Measurements from ENCODE around the gene IL13. TPM values are rescaled to one million over a fixed set of nuclear protein-coding genes. Genes with fewer than 3 reads are reported as not detected.

Gene IL13
- total and polyA plus RNA-seq, 7 donors: 0.15 TPM; not detected in 6

GRCh38 chr5:132669455-132669820, 11.5 kb downstream of the IL13 start:
- Histone ChIP-seq H3K9me3 (no peaks in the 10 kb centered on the region), H3K4me3 (no peak overlapping the region), H3K27me3 (no peaks in the 10 kb centered on the region), H3K27ac (no peak overlapping the region), H3K36me3 (no peaks in the 10 kb centered on the region), H3K4me1 (peaks cover 0 to 6% (median 5%) of the 10 kb centered on the region in 4 donors)
- intact Hi-C loops (cut with DNase I): no loop called here
- no peak for DNase-seq
- TF ChIP-seq, protein P1, sequence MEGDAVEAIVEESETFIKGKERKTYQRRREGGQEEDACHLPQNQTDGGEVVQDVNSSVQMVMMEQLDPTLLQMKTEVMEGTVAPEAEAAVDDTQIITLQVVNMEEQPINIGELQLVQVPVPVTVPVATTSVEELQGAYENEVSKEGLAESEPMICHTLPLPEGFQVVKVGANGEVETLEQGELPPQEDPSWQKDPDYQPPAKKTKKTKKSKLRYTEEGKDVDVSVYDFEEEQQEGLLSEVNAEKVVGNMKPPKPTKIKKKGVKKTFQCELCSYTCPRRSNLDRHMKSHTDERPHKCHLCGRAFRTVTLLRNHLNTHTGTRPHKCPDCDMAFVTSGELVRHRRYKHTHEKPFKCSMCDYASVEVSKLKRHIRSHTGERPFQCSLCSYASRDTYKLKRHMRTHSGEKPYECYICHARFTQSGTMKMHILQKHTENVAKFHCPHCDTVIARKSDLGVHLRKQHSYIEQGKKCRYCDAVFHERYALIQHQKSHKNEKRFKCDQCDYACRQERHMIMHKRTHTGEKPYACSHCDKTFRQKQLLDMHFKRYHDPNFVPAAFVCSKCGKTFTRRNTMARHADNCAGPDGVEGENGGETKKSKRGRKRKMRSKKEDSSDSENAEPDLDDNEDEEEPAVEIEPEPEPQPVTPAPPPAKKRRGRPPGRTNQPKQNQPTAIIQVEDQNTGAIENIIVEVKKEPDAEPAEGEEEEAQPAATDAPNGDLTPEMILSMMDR (IDR thresholded peaks at IDR 0.05): no peak
- TF ChIP-seq POLR2AphosphoS5 (IDR thresholded peaks at IDR 0.05) (no peak), POLR2A (IDR thresholded peaks at IDR 0.05) (no peak), EP300 (IDR thresholded peaks at IDR 0.05) (no peak)
- 79 to 86% methylated on average over 7 of the region's 7 CpGs for WGBS, 2 donors

- 69 to 86% methylated on average over 16 of the region's 16 CpGs for WGBS, 2 donors
- H3K4me1 ChIP-seq: peaks cover 0 to 14% (median 13%) of the 10 kb centered on the region in 4 donors
- no peak overlapping the region for H3K27ac ChIP-seq
- H3K27me3 ChIP-seq: no peaks in the 10 kb centered on the region
- intact Hi-C loops (cut with DNase I): no loop called here
- H3K4me3 ChIP-seq: no peak overlapping the region
- TF ChIP-seq, protein P1 (IDR thresholded peaks at IDR 0.05): no peak
- TF ChIP-seq POLR2AphosphoS5 (IDR thresholded peaks at IDR 0.05) (no peak), EP300 (IDR thresholded peaks at IDR 0.05) (no peak), POLR2A (IDR thresholded peaks at IDR 0.05) (no peak)
- H3K36me3 ChIP-seq: no peaks in the 10 kb centered on the region
- H3K9me3 ChIP-seq: no peaks in the 10 kb centered on the region
- DNase-seq: no peak
Observed at GRCh38 chr5:132669966-132670882, 12.3 kb downstream of the IL13 start.

GRCh38 chr5:132671000-132671399, 13.0 kb downstream of the IL13 start:
- H3K27ac ChIP-seq: no peak overlapping the region
- 99% methylated on average over 3 of the region's 3 CpGs for WGBS, 2 donors

GRCh38 chr5:132673488-132673887, 15.5 kb downstream of the IL13 start:
- H3K9me3 ChIP-seq: no peaks in the 10 kb centered on the region
- H3K4me3 ChIP-seq: no peak overlapping the region
- intact Hi-C loops (cut with DNase I): no loop called here
- no peak for TF ChIP-seq EP300 (IDR thresholded peaks at IDR 0.05)
- TF ChIP-seq POLR2A (IDR thresholded peaks at IDR 0.05): no peak
- TF ChIP-seq, protein P1 (IDR thresholded peaks at IDR 0.05): no peak
- TF ChIP-seq POLR2AphosphoS5 (IDR thresholded peaks at IDR 0.05): no peak
- H3K4me1 ChIP-seq: peaks cover 0 to 28% (median 24%) of the 10 kb centered on the region in 4 donors
- no peak for DNase-seq
- H3K36me3 ChIP-seq: no peaks in the 10 kb centered on the region
- 79 to 86% methylated on average over 1 of the region's 1 CpG for WGBS, 2 donors
- no peak overlapping the region for H3K27ac ChIP-seq
- no peaks in the 10 kb centered on the region for H3K27me3 ChIP-seq

More at GRCh38 chr5:132671000-132671399, 13.0 kb downstream of the IL13 start:
- DNase-seq: no peak
- intact Hi-C loops (cut with DNase I): no loop called here
- H3K4me3 ChIP-seq: no peak overlapping the region
- no peaks in the 10 kb centered on the region for H3K36me3 ChIP-seq
- H3K4me1 ChIP-seq: peaks cover 0 to 15% (median 14%) of the 10 kb centered on the region in 4 donors
- TF ChIP-seq EP300 (IDR thresholded peaks at IDR 0.05): no peak
- TF ChIP-seq, protein P1 (IDR thresholded peaks at IDR 0.05): no peak
- no peaks in the 10 kb centered on the region for H3K9me3 ChIP-seq
- no peaks in the 10 kb centered on the region for H3K27me3 ChIP-seq

All from sigmoid colon (tissue), 7 donors.